ENCODE results near the gene FOXL2NB. TPM values are rescaled to one million over a fixed set of nuclear protein-coding genes. Genes with fewer than 3 reads are reported as not detected.

The FOXL2NB gene
- total RNA-seq, 1 donor from 2014 or later, result 0.41 TPM

- FAIRE-seq, result no peak
- DNase-seq (ENCODE audit: low spot score in 2 of 2), result no peak
These were observed 18.2 kb upstream of the FOXL2NB start for GRCh38 chr3:138928727-138929372.

GRCh38 chr3:138933068-138933668, 13.8 kb upstream of the FOXL2NB start:
- no peak for FAIRE-seq
- DNase-seq (ENCODE audit: low spot score in 2 of 2), result no peak

GRCh38 chr3:138933981-138934691, 12.9 kb upstream of the FOXL2NB start:
- FAIRE-seq (no peak), DNase-seq (ENCODE audit: low spot score in 2 of 2) (peak in 1 of 2 donors; percentile 26)

- FAIRE-seq, result no peak
These were observed 11.5 kb upstream of the FOXL2NB start for GRCh38 chr3:138935505-138935862.

DNA sequence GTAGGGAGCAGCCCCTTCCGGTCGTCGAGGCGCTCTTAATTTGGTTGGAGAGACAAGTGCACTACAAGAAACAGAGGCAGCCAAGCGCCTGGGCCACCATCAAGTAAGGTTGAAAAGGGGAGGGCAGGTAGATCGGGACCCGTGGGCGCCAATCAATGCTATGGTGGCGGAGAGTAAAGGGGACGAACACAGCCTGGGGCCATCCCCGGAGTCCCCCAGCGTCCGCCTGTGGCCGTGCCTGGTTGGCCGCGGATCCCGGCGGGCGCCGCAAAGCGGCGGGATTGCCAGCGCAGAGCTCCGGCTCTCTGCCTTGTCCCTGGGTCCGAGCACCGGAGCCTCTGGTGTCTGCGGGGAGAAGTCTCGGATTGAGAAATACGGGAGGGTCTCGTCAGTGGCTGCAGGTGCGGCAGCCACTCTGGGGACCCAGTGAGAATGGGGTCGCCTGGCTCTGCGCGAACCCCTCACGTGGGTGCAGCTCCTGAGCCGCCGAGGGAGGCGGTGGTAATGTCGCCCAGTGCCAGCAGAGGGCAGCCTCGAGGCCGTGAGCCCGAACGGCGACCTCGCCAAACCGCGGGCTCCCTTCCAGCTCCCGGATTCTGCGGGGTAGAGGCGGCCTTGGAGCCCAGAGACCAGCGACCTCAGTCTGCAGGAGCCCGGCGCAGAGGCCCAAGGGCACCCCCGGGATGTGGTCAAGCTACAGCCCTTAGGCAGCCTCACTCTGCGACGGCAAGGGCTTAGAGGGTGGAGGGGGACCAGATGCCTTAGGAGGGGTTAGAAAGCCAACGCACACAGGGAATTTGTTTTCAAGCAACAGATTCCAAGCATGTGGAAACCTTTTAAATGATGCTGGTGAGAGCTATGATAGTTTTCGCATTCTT, 10.9 kb upstream of the FOXL2NB start:
- peak; percentile 85 to 91 for DNase-seq (ENCODE audit: low spot score in 2 of 2)
- FAIRE-seq, result no peak

More at GRCh38 chr3:138935505-138935862, 11.5 kb upstream of the FOXL2NB start:
- no peak for DNase-seq (ENCODE audit: low spot score in 2 of 2)

DNA sequence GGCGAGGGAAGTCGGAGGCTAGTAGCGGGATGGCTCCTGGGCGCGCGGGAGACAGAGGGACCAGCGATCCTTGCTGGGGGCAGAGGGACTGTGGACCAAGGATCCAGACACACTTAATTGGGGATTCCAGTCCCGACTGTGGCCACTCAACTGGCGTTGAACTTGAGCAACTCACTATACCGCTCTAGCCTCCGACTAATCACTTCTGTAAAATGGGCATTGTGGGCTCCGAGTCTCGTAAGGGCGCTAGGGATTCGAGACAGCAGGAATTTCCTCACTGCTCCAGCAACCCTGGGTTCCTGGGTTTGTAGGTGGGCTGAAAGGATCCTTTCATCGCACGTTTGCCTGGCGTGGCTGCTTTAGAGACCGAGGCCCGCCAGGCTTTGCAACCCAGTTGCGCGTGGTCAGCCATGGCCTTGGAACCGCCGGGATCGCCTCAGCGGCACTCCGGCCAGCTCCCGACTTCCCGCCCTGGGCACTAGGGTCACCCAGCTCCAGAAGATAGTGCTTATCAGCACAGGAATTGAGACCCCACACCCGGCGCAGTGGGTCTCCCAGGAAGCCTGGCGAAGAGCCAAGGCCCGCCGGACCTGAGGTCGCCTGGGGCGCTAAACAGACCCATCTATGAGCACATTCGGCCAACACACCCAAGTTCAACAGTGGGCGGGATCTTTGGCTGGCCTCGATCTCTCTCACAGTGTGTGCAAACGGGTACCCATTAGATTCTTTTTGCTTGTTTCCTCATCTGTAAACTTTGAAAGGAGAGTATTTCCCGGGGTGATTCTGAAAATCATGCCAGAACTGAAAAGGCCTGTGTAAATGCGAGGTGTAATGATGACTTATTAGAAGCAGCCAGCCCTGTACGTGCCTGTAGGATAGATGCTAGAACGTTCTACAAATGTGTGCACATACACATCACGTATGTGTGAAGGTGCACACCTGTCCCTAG, 10.0 kb upstream of the FOXL2NB start:
- DNase-seq (ENCODE audit: low spot score in 2 of 2) (no peak), FAIRE-seq (no peak)

DNA sequence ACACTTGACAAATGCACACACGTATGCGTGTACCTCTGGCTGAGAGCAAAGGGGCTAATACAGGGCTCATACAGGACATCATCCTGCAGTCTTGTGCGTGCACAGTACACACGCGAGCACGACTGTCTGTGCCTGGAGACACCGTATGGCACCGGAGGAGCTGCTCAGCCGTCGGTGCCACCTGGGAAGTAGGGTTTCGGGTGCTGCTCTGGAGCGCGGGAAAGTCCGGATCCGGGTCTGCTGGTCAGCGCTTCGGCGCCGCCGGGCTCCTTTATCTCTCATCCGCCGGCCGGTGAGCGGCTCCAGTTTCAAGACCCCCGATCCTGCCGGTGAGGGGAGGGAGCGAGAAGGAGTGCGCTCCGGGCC, 9.3 kb upstream of the FOXL2NB start:
- DNase-seq (ENCODE audit: low spot score in 2 of 2) (no peak), FAIRE-seq (no peak)

DNA sequence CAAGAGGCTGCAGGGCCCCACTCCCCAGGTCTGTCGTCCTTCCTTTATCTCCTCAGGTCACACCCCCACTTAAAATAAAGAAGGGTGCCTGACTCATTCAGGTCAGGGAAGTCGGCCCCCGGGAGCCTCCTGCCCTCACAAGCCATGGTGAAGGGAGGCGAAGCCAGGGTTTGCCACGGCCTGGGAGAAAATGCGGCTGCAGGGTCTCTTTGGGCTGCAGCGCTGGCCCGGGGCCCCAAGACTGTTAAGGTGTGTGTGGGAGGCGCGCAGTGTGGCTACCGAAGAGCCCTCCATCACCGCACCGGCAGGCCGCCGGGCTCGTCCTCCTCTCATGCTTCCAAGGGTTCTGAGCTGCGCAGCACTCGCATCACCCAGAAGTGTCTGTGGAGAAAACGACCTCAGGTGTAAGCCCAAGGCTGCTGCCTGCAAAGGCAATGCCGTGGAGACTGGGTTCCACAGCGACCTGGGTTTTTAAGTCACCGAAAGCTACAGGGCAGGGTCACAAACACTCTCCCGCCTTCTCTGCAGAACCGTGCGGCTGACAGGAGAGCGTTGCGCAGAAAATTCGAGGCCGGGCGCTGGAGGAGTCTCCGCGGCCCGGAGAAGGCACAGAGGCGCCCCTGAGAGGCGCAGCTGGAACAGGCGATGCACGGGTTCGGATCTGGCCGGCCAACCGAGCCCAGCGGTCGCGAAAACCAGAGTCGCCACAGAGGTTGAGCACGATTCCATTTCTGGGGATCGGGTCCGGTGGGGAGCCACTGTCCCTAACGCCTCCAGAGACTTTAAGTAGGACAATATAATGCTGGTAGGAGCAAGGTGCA, 8.8 kb upstream of the FOXL2NB start:
- DNase-seq (ENCODE audit: low spot score in 2 of 2) (no peak), FAIRE-seq (no peak)

- FAIRE-seq (no peak), DNase-seq (ENCODE audit: low spot score in 2 of 2) (no peak)
These were observed 8.0 kb upstream of the FOXL2NB start for GRCh38 chr3:138938877-138939560.

DNA sequence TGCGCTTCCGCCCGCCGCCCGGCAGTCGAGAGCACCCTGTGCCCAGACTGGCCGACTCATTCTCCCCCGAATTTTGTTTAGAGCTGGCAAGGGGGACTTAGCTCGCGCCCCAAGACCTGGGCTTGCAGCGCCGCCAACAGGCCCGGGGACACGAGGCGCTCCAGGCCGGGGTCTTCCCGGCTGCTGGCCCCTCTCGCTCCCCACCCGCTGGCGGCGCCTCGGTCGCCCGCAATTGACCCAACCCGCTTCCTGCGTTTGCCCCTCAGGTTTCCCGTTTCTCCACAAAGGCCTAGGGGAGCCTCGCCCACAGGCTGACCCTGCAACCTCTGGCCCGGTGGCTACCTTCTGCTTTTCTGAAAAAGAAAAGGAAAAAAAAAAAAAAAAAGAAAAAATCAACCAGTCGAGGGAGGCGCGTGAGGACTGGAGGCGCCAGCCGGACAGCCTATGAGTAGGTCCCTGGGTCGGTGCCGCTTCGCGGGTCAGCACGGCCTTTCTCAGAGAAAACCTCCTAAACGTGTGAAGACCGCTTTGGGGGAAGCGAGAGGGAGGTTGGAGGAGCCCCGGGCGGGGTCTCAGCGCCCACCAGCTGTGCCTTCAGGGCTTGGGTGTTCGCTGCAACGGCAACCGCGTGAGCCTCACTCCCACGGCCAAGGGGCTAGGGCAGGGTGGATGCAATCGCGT, 7.3 kb upstream of the FOXL2NB start:
- DNase-seq (ENCODE audit: low spot score in 2 of 2) (no peak), FAIRE-seq (no peak)

DNA sequence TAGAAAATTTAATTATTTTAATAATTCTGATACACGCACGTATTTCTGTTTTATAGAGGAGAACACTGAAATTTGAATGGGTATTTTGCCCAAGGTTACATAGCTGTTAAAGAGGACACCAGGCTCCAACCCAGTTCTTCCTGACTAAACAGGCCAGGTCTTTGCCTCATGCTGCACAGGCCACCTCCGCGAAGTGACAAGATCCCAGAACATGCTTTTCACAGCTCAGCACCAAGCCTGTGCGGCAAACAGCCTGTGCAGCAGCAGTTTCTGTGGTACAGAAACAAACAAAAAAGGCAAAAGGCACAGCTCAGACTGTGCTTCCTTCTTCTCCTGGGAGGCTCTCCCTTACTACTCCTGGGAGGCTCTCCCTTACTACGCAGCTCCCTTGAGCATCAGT, 6.6 kb upstream of the FOXL2NB start:
- FAIRE-seq (no peak), DNase-seq (ENCODE audit: low spot score in 2 of 2) (no peak)

- DNase-seq (ENCODE audit: low spot score in 2 of 2) (no peak), FAIRE-seq (no peak)
These were observed 5.6 kb upstream of the FOXL2NB start for GRCh38 chr3:138941259-138941885.

GRCh38 chr3:138942271-138942670, 4.7 kb upstream of the FOXL2NB start:
- no peak for DNase-seq (ENCODE audit: low spot score in 2 of 2)
- FAIRE-seq, result no peak

DNA sequence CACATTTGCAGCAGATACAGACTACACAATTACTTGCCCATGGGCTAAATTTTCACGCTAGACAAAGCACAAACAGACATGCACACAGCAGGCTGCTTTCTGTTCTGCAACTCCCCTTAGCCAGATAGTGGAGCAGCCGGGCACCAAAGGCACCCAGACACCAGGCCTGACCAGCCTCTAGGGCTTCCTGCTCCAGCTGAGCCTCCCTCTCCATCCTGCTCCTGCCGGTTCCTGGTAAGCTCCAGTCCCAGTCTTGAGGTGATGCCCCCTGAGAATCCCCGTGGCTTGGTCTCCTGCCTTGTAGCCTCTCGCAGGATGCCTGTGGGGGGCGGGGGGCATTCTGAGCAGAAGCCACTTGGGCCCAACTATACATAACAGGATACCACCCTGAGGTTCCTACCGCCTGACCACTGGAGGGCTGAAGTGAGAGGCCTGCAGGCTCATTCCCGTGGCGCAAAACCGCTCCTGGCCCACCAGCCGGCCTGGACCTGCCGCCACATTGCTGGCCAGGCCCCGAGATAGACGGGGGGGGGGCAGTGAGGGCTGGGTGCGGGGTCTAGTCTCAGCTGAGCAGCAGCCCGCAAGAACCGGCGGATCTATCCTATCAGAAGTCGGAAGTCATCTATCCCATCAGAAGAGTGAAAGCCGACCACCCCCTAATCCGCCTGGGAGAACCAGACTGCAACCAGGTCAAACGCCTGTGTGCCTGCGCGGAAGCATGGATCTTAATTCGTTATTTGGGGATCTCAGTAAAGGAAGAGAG, 4.0 kb upstream of the FOXL2NB start:
- DNase-seq (ENCODE audit: low spot score in 2 of 2) (no peak), FAIRE-seq (no peak)

GRCh38 chr3:138943724-138944653, 3.0 kb upstream of the FOXL2NB start:
- DNase-seq (ENCODE audit: low spot score in 2 of 2), result no peak
- FAIRE-seq, result no peak

- DNase-seq (ENCODE audit: low spot score in 2 of 2) (no peak), FAIRE-seq (no peak)
These were observed 2.4 kb upstream of the FOXL2NB start for GRCh38 chr3:138944654-138944928.
